Measurements from ENCODE around the gene CLIP1.

Gene CLIP1

DNA sequence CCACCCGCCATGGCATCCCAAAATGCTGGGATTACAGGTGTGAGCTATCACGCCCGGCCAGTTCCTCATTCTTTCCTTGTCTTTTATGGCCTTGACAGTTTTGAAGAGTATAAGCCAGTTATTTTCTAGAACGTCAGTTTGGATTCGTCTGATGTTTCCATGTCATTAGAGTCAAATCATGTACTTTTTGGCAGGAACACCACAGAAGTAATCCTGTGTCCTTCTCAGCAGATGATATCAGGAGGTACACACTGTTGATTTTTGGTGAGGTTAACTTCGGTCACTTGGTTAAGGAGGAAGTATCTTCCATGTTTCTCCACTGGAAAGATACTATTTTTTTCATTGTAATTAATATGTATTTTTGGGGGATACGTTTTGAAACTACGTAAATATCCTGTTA is 131.0 kb downstream of the CLIP1 start:
- TF ChIP-seq EZH2 (IDR thresholded peaks at IDR 0.05; ENCODE audit: borderline replicate concordance, low read length): no peak
- TF ChIP-seq, protein P1, sequence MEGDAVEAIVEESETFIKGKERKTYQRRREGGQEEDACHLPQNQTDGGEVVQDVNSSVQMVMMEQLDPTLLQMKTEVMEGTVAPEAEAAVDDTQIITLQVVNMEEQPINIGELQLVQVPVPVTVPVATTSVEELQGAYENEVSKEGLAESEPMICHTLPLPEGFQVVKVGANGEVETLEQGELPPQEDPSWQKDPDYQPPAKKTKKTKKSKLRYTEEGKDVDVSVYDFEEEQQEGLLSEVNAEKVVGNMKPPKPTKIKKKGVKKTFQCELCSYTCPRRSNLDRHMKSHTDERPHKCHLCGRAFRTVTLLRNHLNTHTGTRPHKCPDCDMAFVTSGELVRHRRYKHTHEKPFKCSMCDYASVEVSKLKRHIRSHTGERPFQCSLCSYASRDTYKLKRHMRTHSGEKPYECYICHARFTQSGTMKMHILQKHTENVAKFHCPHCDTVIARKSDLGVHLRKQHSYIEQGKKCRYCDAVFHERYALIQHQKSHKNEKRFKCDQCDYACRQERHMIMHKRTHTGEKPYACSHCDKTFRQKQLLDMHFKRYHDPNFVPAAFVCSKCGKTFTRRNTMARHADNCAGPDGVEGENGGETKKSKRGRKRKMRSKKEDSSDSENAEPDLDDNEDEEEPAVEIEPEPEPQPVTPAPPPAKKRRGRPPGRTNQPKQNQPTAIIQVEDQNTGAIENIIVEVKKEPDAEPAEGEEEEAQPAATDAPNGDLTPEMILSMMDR (IDR thresholded peaks at IDR 0.05; ENCODE audit: low read length): no peak

DNA sequence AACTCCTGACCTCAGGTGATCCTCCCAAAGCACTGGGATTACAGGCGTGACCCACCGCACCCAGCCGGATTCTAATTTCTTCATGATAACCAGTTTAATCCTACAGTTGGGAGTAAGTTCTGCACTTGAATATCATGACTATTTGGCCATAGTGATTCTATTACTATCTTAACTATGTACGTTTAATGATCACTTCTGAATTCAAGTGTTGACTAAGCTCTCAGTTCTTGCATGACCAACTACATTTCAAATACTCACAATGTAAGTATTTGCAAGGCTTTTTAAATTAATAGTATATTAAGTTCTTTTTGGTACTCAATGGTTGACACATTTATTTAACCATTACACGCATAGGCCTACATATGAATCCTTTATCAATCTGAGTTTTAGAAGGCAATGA is 138.8 kb downstream of the CLIP1 start:
- Histone ChIP-seq H3K27me3 (ENCODE audit: insufficient read depth, low read length) (no peaks in the 10 kb centered on the region), H3K9me2 (ENCODE audit: low read depth, low read length) (no peaks in the 10 kb centered on the region), H4K20me1 (ENCODE audit: insufficient read depth, low read length) (no peaks in the 10 kb centered on the region), H3K4me2 (ENCODE audit: low read length) (no peak overlapping the region), H3F3A (ENCODE audit: insufficient read depth, low read length) (no peaks in the 10 kb centered on the region), H3K27ac (ENCODE audit: low read depth, low read length, poor library complexity, severe bottlenecking) (no peak overlapping the region), H2AFZ (ENCODE audit: low read length) (no peak overlapping the region), H3K9me3 (ENCODE audit: low read length) (no peaks in the 10 kb centered on the region), H3K79me2 (ENCODE audit: insufficient read depth, low read length) (no peaks in the 10 kb centered on the region), H3K4me1 (ENCODE audit: insufficient read depth, low read length, severe bottlenecking) (no peaks in the 10 kb centered on the region), H3K4me3 (ENCODE audit: low read depth, low read length, poor library complexity, severe bottlenecking) (no peak overlapping the region), H3K36me3 (ENCODE audit: insufficient read depth, low read length) (peaks cover 7% of the 10 kb centered on the region; the same call in 1 of the 2 replicates), H3K9ac (ENCODE audit: low read length) (no peak overlapping the region)
- TF ChIP-seq EZH2 (IDR thresholded peaks at IDR 0.05; ENCODE audit: borderline replicate concordance, low read length): no peak
- TF ChIP-seq, protein P1 (IDR thresholded peaks at IDR 0.05; ENCODE audit: low read length): no peak

More for the DNA sequence above, 131.0 kb downstream of the CLIP1 start:
- Histone ChIP-seq H3F3A (ENCODE audit: insufficient read depth, low read length) (no peaks in the 10 kb centered on the region), H3K79me2 (ENCODE audit: insufficient read depth, low read length) (no peaks in the 10 kb centered on the region), H3K4me3 (ENCODE audit: low read depth, low read length, poor library complexity, severe bottlenecking) (no peak overlapping the region), H3K4me2 (ENCODE audit: low read length) (no peak overlapping the region), H3K27ac (ENCODE audit: low read depth, low read length, poor library complexity, severe bottlenecking) (no peak overlapping the region), H3K4me1 (ENCODE audit: insufficient read depth, low read length, severe bottlenecking) (no peaks in the 10 kb centered on the region), H2AFZ (ENCODE audit: low read length) (no peak overlapping the region), H4K20me1 (ENCODE audit: insufficient read depth, low read length) (no peaks in the 10 kb centered on the region), H3K27me3 (ENCODE audit: insufficient read depth, low read length) (no peaks in the 10 kb centered on the region), H3K9me2 (ENCODE audit: low read depth, low read length) (no peaks in the 10 kb centered on the region), H3K9me3 (ENCODE audit: low read length) (no peaks in the 10 kb centered on the region), H3K36me3 (ENCODE audit: insufficient read depth, low read length) (peaks cover 17% of the 10 kb centered on the region; the same call in 1 of the 2 replicates), H3K9ac (ENCODE audit: low read length) (no peak overlapping the region)

DNA sequence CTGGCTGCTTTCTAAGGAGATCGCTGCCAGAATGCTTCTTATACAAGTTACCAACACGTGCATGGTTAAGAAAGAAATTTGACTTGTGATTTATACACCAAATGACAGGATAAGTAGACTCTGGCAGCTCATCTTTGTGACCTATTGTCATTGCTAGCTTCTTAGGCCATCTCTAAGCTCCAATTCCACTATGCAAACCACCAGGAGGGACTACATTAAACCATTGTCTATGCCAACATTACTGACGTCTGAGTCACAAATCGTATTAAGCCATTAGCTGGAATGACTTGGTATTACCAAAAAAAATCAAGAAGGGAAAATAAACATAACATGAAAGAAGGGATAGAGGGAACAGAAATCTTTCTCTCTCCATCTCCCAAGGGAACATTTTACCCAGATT is 140.4 kb downstream of the CLIP1 start:
- no peaks in the 10 kb centered on the region for H3F3A ChIP-seq (ENCODE audit: insufficient read depth, low read length)
- no peaks in the 10 kb centered on the region for H3K9me2 ChIP-seq (ENCODE audit: low read depth, low read length)
- no peak overlapping the region for H3K4me3 ChIP-seq (ENCODE audit: low read depth, low read length, poor library complexity, severe bottlenecking)
- TF ChIP-seq, protein P1 (IDR thresholded peaks at IDR 0.05; ENCODE audit: low read length): no peak
- TF ChIP-seq EZH2 (IDR thresholded peaks at IDR 0.05; ENCODE audit: borderline replicate concordance, low read length): no peak
- peaks cover 7% of the 10 kb centered on the region; the same call in 1 of the 2 replicates for H3K36me3 ChIP-seq (ENCODE audit: insufficient read depth, low read length)
- no peak overlapping the region for H3K27ac ChIP-seq (ENCODE audit: low read depth, low read length, poor library complexity, severe bottlenecking)
- H2AFZ ChIP-seq (ENCODE audit: low read length): no peak overlapping the region
- no peaks in the 10 kb centered on the region for H4K20me1 ChIP-seq (ENCODE audit: insufficient read depth, low read length)
- H3K4me2 ChIP-seq (ENCODE audit: low read length): no peak overlapping the region
- H3K79me2 ChIP-seq (ENCODE audit: insufficient read depth, low read length): no peaks in the 10 kb centered on the region
- H3K9ac ChIP-seq (ENCODE audit: low read length): no peak overlapping the region
- H3K27me3 ChIP-seq (ENCODE audit: insufficient read depth, low read length): no peaks in the 10 kb centered on the region
- no peaks in the 10 kb centered on the region for H3K9me3 ChIP-seq (ENCODE audit: low read length)
- H3K4me1 ChIP-seq (ENCODE audit: insufficient read depth, low read length, severe bottlenecking): no peaks in the 10 kb centered on the region
